ENCODE data around the gene SF3A2. TPM values are rescaled to one million over a fixed set of nuclear protein-coding genes. Genes with fewer than 3 reads are reported as not detected.

SF3A2 gene
- total and polyA plus RNA-seq, 5 experiments from 2014 or later: 16.3 to 162 (median 33.5) TPM

- POLR2A ChIA-PET: interaction anchor here (0.6 to 15.8 kb wide), 3 partner anchors 9 to 82 kb away, joined by 3 to 370 read pairs (median 147); partner anchors contain the start of genes PLEKHJ1 and SF3A2
- no peak overlapping the region for H3K27ac Mint-ChIP-seq
These were observed 10.9 kb downstream of the SF3A2 start for GRCh38 chr19:2247433-2248101.

GRCh38 chr19:2248136-2249009 is 11.7 kb downstream of the SF3A2 start:
- peak overlapping the region in 1 of 10 donors; percentile 6 for H3K4me3 Mint-ChIP-seq
- POLR2A ChIA-PET: interaction anchor here (0.6 to 15.8 kb wide), 7 partner anchors 9 to 83 kb away, joined by 3 to 370 read pairs (median 5); partner anchors contain the start of genes PLEKHJ1 and SF3A2
- no peaks in the 10 kb centered on the region for H3K9me3 Mint-ChIP-seq

More at GRCh38 chr19:2247433-2248101, 10.9 kb downstream of the SF3A2 start:
- no peak for ATAC-seq
- Mint-ChIP-seq H3K27me3 (peaks cover 0 to 3% (median 0%) of the 10 kb centered on the region in 5 donors), H3K9me3 (no peaks in the 10 kb centered on the region), H3K4me3 (no peak overlapping the region), H3K4me1 (peaks cover 4 to 17% (median 7%) of the 10 kb centered on the region in 4 donors), H3K36me3 (peaks cover 0 to 31% (median 7%) of the 10 kb centered on the region in 3 donors)
- no peak for DNase-seq

GRCh38 chr19:2249010-2249866 is 12.6 kb downstream of the SF3A2 start, which contains the start of gene AMH:
AMH (plus strand) TSS chr19:2249323; CDS start chr19:2249333, 10 bp downstream.
- H3K27me3 Mint-ChIP-seq: peaks cover 0 to 4% (median 0%) of the 10 kb centered on the region in 5 donors
- POLR2A ChIA-PET: interaction anchor here (0.6 to 15.8 kb wide), 7 partner anchors 9 to 53 kb away, joined by 3 to 370 read pairs (median 5); partner anchors contain the start of genes PLEKHJ1 and SF3A2
- no peak for DNase-seq
- ATAC-seq: no peak
- H3K9me3 Mint-ChIP-seq: no peaks in the 10 kb centered on the region
- peaks cover 0 to 25% (median 7%) of the 10 kb centered on the region in 3 donors for H3K36me3 Mint-ChIP-seq
- peaks cover 2 to 17% (median 11%) of the 10 kb centered on the region in 4 donors for H3K4me1 Mint-ChIP-seq
- no peak within 1 kb of the TSS for H3K27ac Mint-ChIP-seq
- H3K4me3 Mint-ChIP-seq: peak within 1 kb of the TSS in 7 of 10 donors; percentile 6 to 56 (median 26)

More at GRCh38 chr19:2248136-2249009, 11.7 kb downstream of the SF3A2 start:
- peaks cover 0 to 4% (median 0%) of the 10 kb centered on the region in 5 donors for H3K27me3 Mint-ChIP-seq
- DNase-seq (no peak), ATAC-seq (no peak)
- no peak overlapping the region for H3K27ac Mint-ChIP-seq
- H3K36me3 Mint-ChIP-seq: peaks cover 0 to 28% (median 7%) of the 10 kb centered on the region in 3 donors
- H3K4me1 Mint-ChIP-seq: peaks cover 2 to 17% (median 7%) of the 10 kb centered on the region in 4 donors

DNA sequence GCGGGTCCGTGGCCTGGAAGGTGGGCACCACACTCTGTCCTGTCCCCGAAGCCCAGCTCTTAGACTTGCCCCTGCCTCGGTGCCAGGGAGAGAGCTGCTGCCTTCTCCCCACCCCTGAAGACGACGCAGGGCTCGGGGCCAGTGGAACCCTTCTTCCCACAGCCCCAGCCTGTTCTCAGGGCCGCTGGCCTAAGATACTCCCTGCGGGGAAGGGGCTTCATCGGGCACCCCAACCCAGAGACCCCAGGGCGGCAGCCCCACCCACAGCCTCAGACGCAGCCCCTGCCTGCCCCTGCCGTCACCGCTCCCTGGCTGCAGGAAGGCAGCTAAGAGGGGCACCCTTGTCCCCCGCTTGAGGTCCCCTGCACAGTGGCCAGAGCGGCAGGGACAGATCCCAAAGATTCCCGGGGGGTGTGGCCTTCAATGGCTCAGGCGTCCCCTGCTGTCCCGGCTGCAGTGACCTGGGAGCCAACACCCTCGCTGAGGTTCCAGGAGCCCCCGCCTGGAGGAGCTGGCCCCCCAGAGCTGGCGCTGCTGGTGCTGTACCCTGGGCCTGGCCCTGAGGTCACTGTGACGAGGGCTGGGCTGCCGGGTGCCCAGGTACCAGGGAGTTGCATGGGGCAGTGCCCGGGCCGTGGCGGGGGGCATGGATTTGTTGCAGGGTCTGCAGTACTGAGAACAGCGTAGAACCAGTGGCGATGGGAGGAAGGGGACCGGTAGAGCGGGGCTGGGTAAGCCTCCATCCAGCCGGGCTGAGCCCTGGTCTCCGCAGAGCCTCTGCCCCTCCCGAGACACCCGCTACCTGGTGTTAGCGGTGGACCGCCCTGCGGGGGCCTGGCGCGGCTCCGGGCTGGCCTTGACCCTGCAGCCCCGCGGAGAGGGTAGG is 13.5 kb downstream of the SF3A2 start:
- DNase-seq: peak in 1 of 10 donors; percentile 22
- Mint-ChIP-seq H3K4me1 (peaks cover 2 to 17% (median 11%) of the 10 kb centered on the region in 4 donors), H3K9me3 (no peaks in the 10 kb centered on the region), H3K4me3 (peak overlapping the region in 7 of 10 donors; percentile 24 to 56 (median 33)), H3K27ac (no peak overlapping the region), H3K27me3 (peaks cover 0 to 4% (median 0%) of the 10 kb centered on the region in 5 donors), H3K36me3 (peaks cover 0 to 17% (median 0%) of the 10 kb centered on the region in 3 donors)
- POLR2A ChIA-PET: interaction anchor here (0.9 to 15.8 kb wide), 5 partner anchors 8 to 52 kb away, joined by 3 to 370 read pairs (median 9); partner anchors contain the start of genes PLEKHJ1 and SF3A2
- ATAC-seq: peak in 1 of 2 donors; percentile 8

DNA sequence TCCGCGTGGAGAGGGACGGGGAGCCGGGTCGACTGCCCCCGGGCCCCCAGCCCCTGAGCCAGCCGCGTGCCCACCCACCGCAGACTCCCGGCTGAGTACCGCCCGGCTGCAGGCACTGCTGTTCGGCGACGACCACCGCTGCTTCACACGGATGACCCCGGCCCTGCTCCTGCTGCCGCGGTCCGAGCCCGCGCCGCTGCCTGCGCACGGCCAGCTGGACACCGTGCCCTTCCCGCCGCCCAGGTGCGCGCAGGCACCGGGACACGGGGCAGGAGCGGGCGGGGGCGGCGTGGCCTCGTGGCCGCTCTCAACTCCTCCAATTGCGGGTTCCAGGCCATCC is 14.1 kb downstream of the SF3A2 start:
- Mint-ChIP-seq H3K36me3 (peaks cover 0 to 11% (median 0%) of the 10 kb centered on the region in 3 donors), H3K9me3 (no peaks in the 10 kb centered on the region), H3K4me1 (peaks cover 2 to 17% (median 11%) of the 10 kb centered on the region in 4 donors), H3K27me3 (peaks cover 0 to 4% (median 0%) of the 10 kb centered on the region in 5 donors), H3K27ac (no peak overlapping the region), H3K4me3 (peak overlapping the region in 2 of 10 donors; percentile 30 to 56)
- DNase-seq (no peak), ATAC-seq (peak in 1 of 2 donors; percentile 1)
- POLR2A ChIA-PET: interaction anchor here (9.3 to 15.8 kb wide), 2 partner anchors 12 to 20 kb away, joined by 147 to 370 read pairs; partner anchors contain the start of genes PLEKHJ1 and SF3A2

DNA sequence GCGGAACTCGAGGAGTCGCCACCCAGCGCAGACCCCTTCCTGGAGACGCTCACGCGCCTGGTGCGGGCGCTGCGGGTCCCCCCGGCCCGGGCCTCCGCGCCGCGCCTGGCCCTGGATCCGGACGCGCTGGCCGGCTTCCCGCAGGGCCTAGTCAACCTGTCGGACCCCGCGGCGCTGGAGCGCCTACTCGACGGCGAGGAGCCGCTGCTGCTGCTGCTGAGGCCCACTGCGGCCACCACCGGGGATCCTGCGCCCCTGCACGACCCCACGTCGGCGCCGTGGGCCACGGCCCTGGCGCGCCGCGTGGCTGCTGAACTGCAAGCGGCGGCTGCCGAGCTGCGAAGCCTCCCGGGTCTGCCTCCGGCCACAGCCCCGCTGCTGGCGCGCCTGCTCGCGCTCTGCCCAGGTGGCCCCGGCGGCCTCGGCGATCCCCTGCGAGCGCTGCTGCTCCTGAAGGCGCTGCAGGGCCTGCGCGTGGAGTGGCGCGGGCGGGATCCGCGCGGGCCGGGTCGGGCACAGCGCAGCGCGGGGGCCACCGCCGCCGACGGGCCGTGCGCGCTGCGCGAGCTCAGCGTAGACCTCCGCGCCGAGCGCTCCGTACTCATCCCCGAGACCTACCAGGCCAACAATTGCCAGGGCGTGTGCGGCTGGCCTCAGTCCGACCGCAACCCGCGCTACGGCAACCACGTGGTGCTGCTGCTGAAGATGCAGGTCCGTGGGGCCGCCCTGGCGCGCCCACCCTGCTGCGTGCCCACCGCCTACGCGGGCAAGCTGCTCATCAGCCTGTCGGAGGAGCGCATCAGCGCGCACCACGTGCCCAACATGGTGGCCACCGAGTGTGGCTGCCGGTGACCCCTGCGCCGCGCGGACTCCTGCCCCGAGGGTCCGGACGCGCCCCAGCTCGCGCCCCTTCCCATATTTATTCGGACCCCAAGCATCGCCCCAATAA is 14.8 kb downstream of the SF3A2 start:
- DNase-seq: peak in 2 of 10 donors; percentile 30 to 34
- Mint-ChIP-seq H3K4me1 (peaks cover 2 to 17% (median 12%) of the 10 kb centered on the region in 4 donors), H3K36me3 (peaks cover 0 to 8% (median 0%) of the 10 kb centered on the region in 3 donors)

DNA sequence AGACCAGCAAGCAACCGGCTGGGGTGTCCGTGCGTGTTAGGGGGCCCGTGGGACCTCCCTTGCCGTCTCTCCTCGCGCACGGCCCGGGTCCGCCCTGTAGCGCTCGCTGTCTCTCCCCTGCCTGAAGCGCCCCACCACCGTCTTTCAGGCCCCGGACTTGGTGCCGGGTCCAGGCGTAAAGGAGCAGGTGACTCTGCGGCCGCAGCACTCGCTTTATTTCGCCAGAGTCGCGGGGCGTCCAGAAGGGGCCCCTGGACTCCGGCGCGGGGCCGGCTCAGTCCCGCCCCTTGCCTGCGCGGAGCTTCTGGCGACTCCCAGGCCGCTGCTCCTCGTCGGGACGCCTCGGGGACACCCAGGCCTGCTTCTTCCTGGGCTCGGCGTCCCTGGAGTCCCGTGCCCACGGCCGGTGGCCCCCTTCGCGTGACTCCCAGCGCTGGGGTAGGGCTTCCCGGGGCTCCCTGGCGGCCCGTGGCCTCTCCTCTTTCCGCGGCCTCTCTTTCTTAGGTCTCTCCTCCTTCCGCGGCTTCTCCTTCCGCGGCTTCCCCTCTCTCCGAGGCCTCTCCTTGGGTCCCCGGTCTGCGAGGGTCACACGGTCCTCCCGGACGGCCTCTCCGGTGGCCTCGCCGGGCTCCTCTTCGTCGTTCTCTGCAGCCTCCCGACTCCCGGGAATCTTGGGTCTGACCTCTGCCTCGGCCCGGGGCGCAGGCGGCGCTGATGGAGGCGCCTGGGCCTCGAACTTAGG is 15.6 kb downstream of the SF3A2 start:
- Mint-ChIP-seq H3K4me3 (peak overlapping the region; percentile 71 to 86 (median 82)), H3K27me3 (peaks cover 0 to 4% (median 0%) of the 10 kb centered on the region in 5 donors), H3K27ac (peak overlapping the region in 1 of 10 donors; percentile 37), H3K9me3 (no peaks in the 10 kb centered on the region), H3K36me3 (peaks cover 0 to 4% (median 0%) of the 10 kb centered on the region in 3 donors), H3K4me1 (peaks cover 3 to 19% (median 16%) of the 10 kb centered on the region in 4 donors)
- POLR2A ChIA-PET: interaction anchor here (0.8 to 15.8 kb wide), 10 partner anchors 8 to 233 kb away, joined by 3 to 370 read pairs (median 10); partner anchors contain the start of genes GADD45B, PLEKHJ1 and SF3A2
- peak in 1 of 2 donors; percentile 10 for ATAC-seq
- DNase-seq: peak in 1 of 10 donors; percentile 29

More for the DNA sequence above, 14.8 kb downstream of the SF3A2 start:
- no peaks in the 10 kb centered on the region for H3K9me3 Mint-ChIP-seq
- peak overlapping the region in 1 of 10 donors; percentile 37 for H3K27ac Mint-ChIP-seq
- peak; percentile 31 to 38 for ATAC-seq
- peak overlapping the region in 8 of 10 donors; percentile 22 to 82 (median 66) for H3K4me3 Mint-ChIP-seq
- peaks cover 0 to 4% (median 0%) of the 10 kb centered on the region in 5 donors for H3K27me3 Mint-ChIP-seq
- POLR2A ChIA-PET: interaction anchor here (1.1 to 15.8 kb wide), 7 partner anchors 7 to 143 kb away, joined by 4 to 370 read pairs (median 14); partner anchors contain the start of genes PLEKHJ1 and SF3A2

DNA sequence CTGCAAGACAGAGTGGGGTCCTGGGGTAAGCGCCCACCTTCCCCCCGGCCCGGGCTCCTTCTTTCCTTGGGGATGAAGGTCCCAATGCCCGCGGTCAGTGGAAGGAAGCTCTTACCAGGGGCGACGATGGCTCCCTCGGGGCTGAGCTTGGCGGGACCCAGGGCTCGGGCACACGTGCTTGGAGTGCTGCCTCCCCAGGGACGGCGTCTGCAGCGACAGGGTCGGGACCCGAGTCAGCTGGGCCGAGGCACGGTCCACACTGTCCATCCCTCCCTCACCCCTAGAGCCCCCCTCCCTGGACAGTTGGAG is 16.1 kb downstream of the SF3A2 start:
- H3K9me3 Mint-ChIP-seq: no peaks in the 10 kb centered on the region
- no peak for DNase-seq
- ATAC-seq: peak in 1 of 2 donors; percentile 1
- peaks cover 3 to 24% (median 18%) of the 10 kb centered on the region in 4 donors for H3K4me1 Mint-ChIP-seq
- peaks cover 0 to 4% (median 0%) of the 10 kb centered on the region in 5 donors for H3K27me3 Mint-ChIP-seq
- no peak overlapping the region for H3K27ac Mint-ChIP-seq
- POLR2A ChIA-PET: interaction anchor here (0.6 to 15.8 kb wide), 10 partner anchors 8 to 233 kb away, joined by 3 to 370 read pairs (median 10); partner anchors contain the start of genes GADD45B, PLEKHJ1 and SF3A2
- peaks cover 0 to 4% (median 0%) of the 10 kb centered on the region in 3 donors for H3K36me3 Mint-ChIP-seq
- peak overlapping the region; percentile 71 to 86 (median 82) for H3K4me3 Mint-ChIP-seq

All from naive thymus-derived CD8-positive, alpha-beta T cell (primary cell).